Cortex of kidney (tissue), 1 donor: ENCODE results near the gene AGMAT.

ENCODE experiments used
- DNase-seq: peaks from one replicate; lab custom pipeline; 2025; lab: John Stamatoyannopoulos, UW

AGMAT gene

GRCh38 chr1:15584489-15585363 lies at the start of gene AGMAT:
Gene AGMAT, minus strand, starts transcription at chr1:15585051. Its CDS starts 84 bp downstream, at chr1:15584967.
- no peak for DNase-seq

- DNase-seq = no peak
Measured at GRCh38 chr1:15633756-15634420, 49.0 kb upstream of the AGMAT start.

- no peak for DNase-seq
Measured at GRCh38 chr1:15628003-15628402, 43.2 kb upstream of the AGMAT start.

- DNase-seq = no peak
Measured at GRCh38 chr1:15627343-15627988, 42.6 kb upstream of the AGMAT start.

GRCh38 chr1:15626269-15626950 lies 41.6 kb upstream of the AGMAT start:
- no peak for DNase-seq

GRCh38 chr1:15625056-15625917 lies 40.4 kb upstream of the AGMAT start:
- DNase-seq = no peak

GRCh38 chr1:15624133-15624714 lies 39.4 kb upstream of the AGMAT start:
- DNase-seq = no peak

GRCh38 chr1:15623435-15623834 lies 38.6 kb upstream of the AGMAT start:
- DNase-seq = no peak

- DNase-seq = no peak
Measured at GRCh38 chr1:15622712-15623373, 38.0 kb upstream of the AGMAT start.

- no peak for DNase-seq
Measured at GRCh38 chr1:15621975-15622374, 37.1 kb upstream of the AGMAT start.

- DNase-seq = no peak
Measured at GRCh38 chr1:15620902-15621682, 36.2 kb upstream of the AGMAT start.

- DNase-seq = no peak
Measured at GRCh38 chr1:15620155-15620545, 35.3 kb upstream of the AGMAT start.

- no peak for DNase-seq
Measured at GRCh38 chr1:15618655-15619525, 34.0 kb upstream of the AGMAT start.

GRCh38 chr1:15618077-15618654 lies 33.3 kb upstream of the AGMAT start:
- no peak for DNase-seq

GRCh38 chr1:15617173-15618076 lies 32.6 kb upstream of the AGMAT start, which contains the start of gene DDI2:
Gene DDI2, plus strand, starts transcription at chr1:15617458. Its CDS starts 213 bp downstream, at chr1:15617671.
- DNase-seq = peak; percentile 44

- DNase-seq = no peak
Measured at GRCh38 chr1:15616373-15617172, 31.7 kb upstream of the AGMAT start.
